Mesendoderm (in vitro differentiated cells): ENCODE measurements around the gene SMYD3.
"Not testable (repeated sequence)": the region's sequence is repeated elsewhere in the genome, so short reads cannot be mapped to it uniquely, and the experiment has no call there.

Experiments used
- DNase-seq: peaks from one replicate; pipeline ENCODE4 v3.0.0; 2013
- H2AK5ac ChIP-seq: 2 replicates; pipeline ENCODE4 v1.6.1; 2013; ENCODE audit warnings: low read length, inconsistent platforms
- H2BK120ac ChIP-seq: 2 replicates; pipeline ENCODE4 v1.6.1; 2013; ENCODE audit warnings: low read depth, mild to moderate bottlenecking, low read length, moderate library complexity, mixed read lengths
- H2BK15ac ChIP-seq: replicated peaks from 2 replicates; pipeline ENCODE4 v1.6.1; 2013; ENCODE audit warnings: low read depth, mild to moderate bottlenecking, moderate library complexity
- H2BK5ac ChIP-seq: 2 replicates; pipeline ENCODE4 v1.6.1; 2013; ENCODE audit warnings: low read length, inconsistent platforms
- H3K18ac ChIP-seq: 2 replicates; pipeline ENCODE4 v1.6.1; 2013; ENCODE audit warnings: mild to moderate bottlenecking, low read length, mixed read lengths
- H3K23ac ChIP-seq: one replicate; pipeline ENCODE4 v1.6.1; 2013; ENCODE audit warnings: low read length
- H3K27ac ChIP-seq: 2 replicates; pipeline ENCODE4 v1.5.1; 2013; ENCODE audit warnings: low read depth, mild to moderate bottlenecking, inconsistent platforms, low read length, moderate library complexity
- H3K27me3 ChIP-seq: 2 replicates; pipeline ENCODE4 v1.6.1; 2013; ENCODE audit warnings: low read length, control low read depth, mild to moderate bottlenecking, inconsistent platforms; ENCODE audit not compliant: insufficient read depth, poor library complexity
- H3K36me3 ChIP-seq: 2 replicates; pipeline ENCODE4 v1.6.1; 2013; ENCODE audit warnings: low read length, inconsistent platforms; ENCODE audit not compliant: control insufficient read depth, insufficient read depth
- H3K4ac ChIP-seq: one replicate; pipeline ENCODE4 v1.6.1; 2013; ENCODE audit warnings: low read depth, mild to moderate bottlenecking, low read length, moderate library complexity
- H3K4me1 ChIP-seq: 2 replicates; pipeline ENCODE4 v1.6.1; 2013; ENCODE audit warnings: low read depth, low read length, inconsistent platforms; ENCODE audit not compliant: control insufficient read depth
- H3K4me2 ChIP-seq: 2 replicates; pipeline ENCODE4 v1.6.1; 2013; ENCODE audit warnings: low read length
- H3K4me3 ChIP-seq: 2 replicates; pipeline ENCODE4 v1.5.1; 2013; ENCODE audit warnings: mild to moderate bottlenecking, low read length
- H3K56ac ChIP-seq: one replicate; pipeline ENCODE4 v1.6.1; 2013; ENCODE audit warnings: low read length
- H3K79me1 ChIP-seq: 2 replicates; pipeline ENCODE4 v1.6.1; 2013; ENCODE audit warnings: low read length, inconsistent platforms
- H3K79me2 ChIP-seq: 2 replicates; pipeline ENCODE4 v1.6.1; 2013; ENCODE audit warnings: mild to moderate bottlenecking, low read length; ENCODE audit not compliant: control insufficient read depth, insufficient read depth
- H3K9ac ChIP-seq: 2 replicates; pipeline ENCODE4 v1.6.1; 2013; ENCODE audit warnings: low read length, inconsistent platforms
- H4K5ac ChIP-seq: one replicate; pipeline ENCODE4 v1.6.1; 2013; ENCODE audit warnings: low read length
- H4K8ac ChIP-seq: one replicate; pipeline ENCODE4 v1.6.1; 2013; ENCODE audit warnings: low read depth, mild to moderate bottlenecking, control low read depth, low read length, moderate library complexity
- WGBS: extraction: QIAGEN DNeasy Blood & Tissue Kit; methylation state at CpG from one replicate; pipeline ENCODE4 v1.1.7; 2013; ENCODE audit warnings: low lambda C conversion rate, missing lambda C conversion rate; ENCODE audit not compliant: insufficient coverage; ENCODE audit errors: extremely low coverage; 5-methylcytosine and 5-hydroxymethylcytosine counted together

Gene SMYD3

GRCh38 chr1:245742896-245743295 is 764.2 kb downstream of the SMYD3 start:
- no peak overlapping the region for H3K27ac ChIP-seq

DNA sequence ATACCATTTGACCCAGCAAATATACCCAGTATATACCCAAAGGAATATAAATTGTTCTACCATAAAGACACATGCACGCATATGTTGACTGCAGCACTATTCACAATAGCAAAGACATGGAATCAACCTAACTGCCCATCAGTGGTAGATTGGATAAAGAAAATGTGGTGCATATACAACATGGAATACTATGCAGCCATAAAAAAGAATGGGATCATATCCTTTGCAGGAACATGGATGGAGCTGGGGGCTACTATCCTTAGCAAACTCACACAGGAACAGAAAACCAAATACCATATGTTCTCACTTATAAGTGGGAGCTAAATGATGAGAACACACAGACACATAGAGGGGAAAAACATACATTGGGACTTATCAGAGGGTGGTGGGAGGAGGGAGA is 766.7 kb downstream of the SMYD3 start:
- not testable (repeated sequence) for H3K4me2 ChIP-seq, H3K9ac ChIP-seq, H3K23ac ChIP-seq, H2BK120ac ChIP-seq, H4K8ac ChIP-seq, H3K79me1 ChIP-seq, DNase-seq, H4K5ac ChIP-seq, H2BK5ac ChIP-seq, H3K36me3 ChIP-seq, H3K4me1 ChIP-seq, H3K4ac ChIP-seq, H3K27ac ChIP-seq, H3K18ac ChIP-seq, H3K27me3 ChIP-seq, H3K79me2 ChIP-seq, H3K56ac ChIP-seq, H2BK15ac ChIP-seq, H3K4me3 ChIP-seq, H2AK5ac ChIP-seq
- WGBS = no CpG with 5 or more reads among the region's 1 CpG

More at GRCh38 chr1:245742896-245743295, 764.2 kb downstream of the SMYD3 start:
- no peak overlapping the region for H2BK5ac ChIP-seq
- no peak for DNase-seq
- H3K23ac ChIP-seq = no peak overlapping the region
- no peak overlapping the region for H3K18ac ChIP-seq
- H3K4ac ChIP-seq = no peak overlapping the region
- H3K36me3 ChIP-seq = no peaks in the 10 kb centered on the region
- H4K8ac ChIP-seq = no peak overlapping the region
- no peak overlapping the region for H3K56ac ChIP-seq
- no peaks in the 10 kb centered on the region for H3K79me1 ChIP-seq
- WGBS = no CpG with 5 or more reads among the region's 9 CpGs
- no peak overlapping the region for H3K4me2 ChIP-seq
- H2BK15ac ChIP-seq = no peak overlapping the region
- no peaks in the 10 kb centered on the region for H3K27me3 ChIP-seq
- no peak overlapping the region for H2AK5ac ChIP-seq
- no peaks in the 10 kb centered on the region for H3K4me1 ChIP-seq
- H3K9ac ChIP-seq = no peak overlapping the region
- H3K4me3 ChIP-seq = no peak overlapping the region
- H2BK120ac ChIP-seq = no peak overlapping the region
- no peaks in the 10 kb centered on the region for H3K79me2 ChIP-seq
- H4K5ac ChIP-seq = no peak overlapping the region

DNA sequence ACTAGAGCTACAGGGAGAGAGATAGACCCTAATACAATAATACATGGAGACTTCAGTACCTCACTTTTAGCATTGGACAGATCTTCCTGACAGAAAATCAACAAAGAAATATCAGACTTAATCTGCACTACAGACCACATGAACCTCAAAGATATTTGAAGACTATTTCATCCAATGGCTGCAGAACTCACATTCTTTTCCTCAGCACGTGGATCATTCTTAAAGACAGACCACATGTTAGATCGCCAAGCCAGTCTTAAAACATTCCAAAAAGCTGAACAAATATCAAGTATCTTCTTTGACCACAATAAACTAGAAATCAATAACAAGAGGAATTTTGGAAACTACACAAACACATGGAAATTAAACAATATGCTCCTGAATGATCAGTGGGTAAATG is 776.3 kb downstream of the SMYD3 start:
- Histone ChIP-seq H3K79me1 (no peaks in the 10 kb centered on the region), H3K4me1 (no peaks in the 10 kb centered on the region), H3K36me3 (no peaks in the 10 kb centered on the region), H3K4ac (no peak overlapping the region), H3K9ac (no peak overlapping the region), H3K27ac (no peak overlapping the region), H2BK120ac (no peak overlapping the region), H4K8ac (no peak overlapping the region), H4K5ac (no peak overlapping the region), H3K23ac (no peak overlapping the region), H2AK5ac (no peak overlapping the region), H3K4me3 (no peak overlapping the region), H3K4me2 (no peak overlapping the region), H3K79me2 (no peaks in the 10 kb centered on the region), H2BK5ac (no peak overlapping the region), H3K18ac (no peak overlapping the region), H3K56ac (no peak overlapping the region), H2BK15ac (no peak overlapping the region), H3K27me3 (no peaks in the 10 kb centered on the region)
- WGBS = no CpG with 5 or more reads among the region's 2 CpGs
- DNase-seq = no peak

DNA sequence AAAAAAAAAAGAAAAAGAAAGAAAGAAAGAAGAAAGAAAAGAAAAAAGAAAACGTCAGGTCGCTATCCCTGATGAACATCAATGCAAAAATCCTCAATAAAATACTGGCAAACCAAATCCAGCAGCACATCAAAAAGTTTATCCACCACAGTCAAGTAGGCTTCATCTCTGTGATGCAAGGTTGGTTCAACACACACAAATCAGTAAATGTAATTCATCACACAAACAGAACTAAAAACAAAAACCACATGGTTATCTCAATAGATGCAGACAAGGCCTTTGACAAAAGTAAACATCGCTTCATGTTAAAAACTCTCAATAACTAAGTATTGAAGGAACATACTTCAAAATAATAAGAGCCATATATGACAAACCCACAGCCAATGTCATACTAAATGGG is 779.0 kb downstream of the SMYD3 start:
- not testable (repeated sequence) for H2AK5ac ChIP-seq, H3K4me1 ChIP-seq
- no CpG with 5 or more reads among the region's 3 CpGs for WGBS

DNA sequence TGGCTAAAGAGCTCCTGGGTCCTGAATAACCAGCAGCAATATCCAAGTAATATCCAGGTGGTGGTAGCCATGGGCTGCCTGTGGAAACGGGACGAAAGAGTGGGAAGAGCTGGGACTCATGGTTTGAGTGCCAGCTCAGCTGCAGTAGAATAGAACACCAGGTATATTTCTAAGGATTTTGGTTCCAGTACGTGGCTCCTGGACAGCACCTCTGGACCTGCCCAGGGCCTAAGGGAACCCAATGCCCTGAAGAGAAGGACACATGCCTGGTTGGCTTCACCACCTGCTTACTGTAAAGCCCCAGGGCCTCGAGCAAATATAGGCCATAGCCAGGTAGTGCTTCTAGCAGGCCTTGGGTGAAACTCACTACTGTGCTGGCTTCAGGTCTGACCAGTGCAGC is 785.6 kb downstream of the SMYD3 start:
- Histone ChIP-seq H3K4ac (no peak overlapping the region), H2AK5ac (no peak overlapping the region), H3K36me3 (no peaks in the 10 kb centered on the region), H4K5ac (no peak overlapping the region), H3K27me3 (no peaks in the 10 kb centered on the region), H2BK120ac (no peak overlapping the region), H3K4me2 (no peak overlapping the region), H3K4me1 (no peaks in the 10 kb centered on the region), H4K8ac (no peak overlapping the region), H3K4me3 (no peak overlapping the region), H3K9ac (no peak overlapping the region), H3K56ac (no peak overlapping the region), H3K79me2 (no peaks in the 10 kb centered on the region), H2BK5ac (no peak overlapping the region), H3K18ac (no peak overlapping the region), H3K79me1 (no peaks in the 10 kb centered on the region), H3K27ac (no peak overlapping the region), H3K23ac (no peak overlapping the region), H2BK15ac (no peak overlapping the region)
- DNase-seq = no peak
- no CpG with 5 or more reads among the region's 4 CpGs for WGBS

More for the DNA sequence above, 779.0 kb downstream of the SMYD3 start:
- H2BK15ac ChIP-seq, H3K4me3 ChIP-seq, H3K27me3 ChIP-seq, H4K5ac ChIP-seq, H3K4me2 ChIP-seq, H3K23ac ChIP-seq, DNase-seq, H3K4ac ChIP-seq, H3K79me1 ChIP-seq, H3K79me2 ChIP-seq, H2BK120ac ChIP-seq, H3K56ac ChIP-seq, H3K36me3 ChIP-seq, H3K9ac ChIP-seq, H2BK5ac ChIP-seq, H4K8ac ChIP-seq, H3K18ac ChIP-seq, H3K27ac ChIP-seq: not testable (repeated sequence)

GRCh38 chr1:245718951-245719350 is 788.1 kb downstream of the SMYD3 start:
- H3K27me3 ChIP-seq = no peaks in the 10 kb centered on the region
- no peak for DNase-seq
- H3K4me2 ChIP-seq = no peak overlapping the region
- H3K27ac ChIP-seq = no peak overlapping the region
- no peaks in the 10 kb centered on the region for H3K79me1 ChIP-seq
- H2BK5ac ChIP-seq = no peak overlapping the region
- H2BK15ac ChIP-seq = no peak overlapping the region
- no peak overlapping the region for H3K23ac ChIP-seq
- H2BK120ac ChIP-seq = no peak overlapping the region
- H4K5ac ChIP-seq = no peak overlapping the region
- no peaks in the 10 kb centered on the region for H3K36me3 ChIP-seq
- no peak overlapping the region for H3K56ac ChIP-seq
- H2AK5ac ChIP-seq = no peak overlapping the region
- no peak overlapping the region for H3K4me3 ChIP-seq
- no peaks in the 10 kb centered on the region for H3K79me2 ChIP-seq
- H3K4me1 ChIP-seq = no peaks in the 10 kb centered on the region
- H4K8ac ChIP-seq = no peak overlapping the region
- no CpG with 5 or more reads among the region's 4 CpGs for WGBS
- no peak overlapping the region for H3K18ac ChIP-seq
- no peak overlapping the region for H3K9ac ChIP-seq
- H3K4ac ChIP-seq = no peak overlapping the region
